ENCODE results near the gene GID8. TPM values are rescaled to one million over a fixed set of nuclear protein-coding genes. Genes with fewer than 3 reads are reported as not detected.

Gene GID8
- total and polyA plus RNA-seq, 2 of the 13 experiments (the other 11 are each of a cell fraction or from before 2014, with no cell fraction given) = 39.6 to 59.8 TPM

- TF ChIP-seq KIAA2018 (CRISPR knock-in tag; IDR thresholded peaks at IDR 0.05; ENCODE audit: borderline replicate concordance) (0 out of 2 replicates have a peak, but pooled peaks have one; percentile 20), ZZZ3 (CRISPR knock-in tag; IDR thresholded peaks at IDR 0.05; ENCODE audit: borderline replicate concordance) (peak; percentile 89), NR2F1 (CRISPR knock-in tag; IDR thresholded peaks at IDR 0.05) (peak; percentile 22 to 44; a peak in 3 of 4 replicates), ZNF580 (CRISPR knock-in tag; IDR thresholded peaks at IDR 0.05; ENCODE audit: borderline replicate concordance, low read depth) (peak; percentile 96), ZFY (CRISPR knock-in tag; IDR thresholded peaks at IDR 0.05) (peak; percentile 62; the same call in 1 of the 2 replicates), HOXA3 (CRISPR knock-in tag; IDR thresholded peaks at IDR 0.05) (peak; percentile 93), ZNF501 (CRISPR knock-in tag; IDR thresholded peaks at IDR 0.05) (peak; percentile 97), ZNF746 (CRISPR knock-in tag; IDR thresholded peaks at IDR 0.05) (peak; percentile 95), ZBED4 (CRISPR knock-in tag; IDR thresholded peaks at IDR 0.05; ENCODE audit: borderline replicate concordance) (peak; percentile 90), NCOA2 (CRISPR knock-in tag; IDR thresholded peaks at IDR 0.05) (peak; percentile 68), NPAS2 (CRISPR knock-in tag; IDR thresholded peaks at IDR 0.05; ENCODE audit: borderline replicate concordance) (no peak), ZNF468 (CRISPR knock-in tag; IDR thresholded peaks at IDR 0.05) (no peak), ADNP (CRISPR knock-in tag; IDR thresholded peaks at IDR 0.05) (0 out of 2 replicates have a peak, but pooled peaks have one; percentile 37), KDM5A (IDR thresholded peaks at IDR 0.05; ENCODE audit: borderline replicate concordance, low read length) (no peak; the same call in 1 of the 2 replicates)
- TF ChIP-seq, protein P1, sequence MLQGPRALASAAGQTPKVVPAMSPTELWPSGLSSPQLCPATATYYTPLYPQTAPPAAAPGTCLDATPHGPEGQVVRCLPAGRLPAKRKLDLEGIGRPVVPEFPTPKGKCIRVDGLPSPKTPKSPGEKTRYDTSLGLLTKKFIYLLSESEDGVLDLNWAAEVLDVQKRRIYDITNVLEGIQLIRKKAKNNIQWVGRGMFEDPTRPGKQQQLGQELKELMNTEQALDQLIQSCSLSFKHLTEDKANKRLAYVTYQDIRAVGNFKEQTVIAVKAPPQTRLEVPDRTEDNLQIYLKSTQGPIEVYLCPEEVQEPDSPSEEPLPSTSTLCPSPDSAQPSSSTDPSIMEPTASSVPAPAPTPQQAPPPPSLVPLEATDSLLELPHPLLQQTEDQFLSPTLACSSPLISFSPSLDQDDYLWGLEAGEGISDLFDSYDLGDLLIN (CRISPR knock-in tag; IDR thresholded peaks at IDR 0.05; ENCODE audit: borderline replicate concordance) = peak; percentile 80; the same call in 1 of the 2 replicates
Observed at GRCh38 chr20:62952373-62952967, 14.5 kb downstream of the GID8 start, which contains the start of gene SLC17A9 (continued).
